ENCODE results near the gene ESYT3.
"Not testable (repeated sequence)": the region's sequence is repeated elsewhere in the genome, so short reads cannot be mapped to it uniquely, and the experiment has no call there.

ESYT3 gene

DNA sequence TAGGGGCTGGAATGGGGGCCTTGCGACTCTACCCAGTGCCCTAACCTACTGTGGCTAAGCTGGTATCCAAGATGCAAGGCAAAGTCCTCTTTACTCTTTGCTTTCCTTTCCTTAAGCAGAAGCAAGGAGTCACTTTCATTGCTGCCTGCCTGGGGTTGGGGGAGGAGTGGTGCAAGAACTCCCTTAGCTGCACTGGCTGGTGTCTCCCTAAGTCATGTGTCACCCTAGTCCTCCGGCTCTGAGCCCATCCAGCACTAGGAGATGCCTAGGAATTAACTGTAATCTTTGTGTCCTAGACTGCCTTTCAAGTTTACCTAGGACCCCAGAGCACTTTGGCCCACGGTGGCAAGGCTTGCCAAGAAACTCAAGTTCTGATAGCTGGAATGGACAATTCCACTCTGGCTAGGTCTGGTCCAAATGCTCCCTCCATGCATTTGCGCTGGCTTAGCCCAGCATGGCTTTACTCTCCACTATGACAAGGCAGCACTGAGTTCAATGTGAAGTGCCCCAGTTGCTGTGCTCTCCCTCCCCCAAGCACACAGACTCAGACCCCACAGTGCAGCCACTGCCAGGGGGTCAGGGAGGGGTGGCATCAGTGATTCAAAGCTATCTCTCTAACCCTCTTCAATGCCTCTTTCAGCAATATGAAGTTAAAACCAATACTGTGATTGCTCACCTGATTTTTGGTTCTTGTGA is 58.7 kb downstream of the ESYT3 start:
- Histone ChIP-seq H3K9ac (ENCODE audit: low read length) (no peak overlapping the region), H3K27ac (ENCODE audit: low read depth, low read length) (no peak overlapping the region), H3K9me3 (ENCODE audit: control insufficient read depth, insufficient read depth, low read depth, low read length) (peaks cover 19% of the 10 kb centered on the region), H3K36me3 (ENCODE audit: control insufficient read depth, insufficient read depth, low read length) (peaks cover 14% of the 10 kb centered on the region), H3K4me3 (ENCODE audit: low read depth, low read length) (no peak overlapping the region), H3K27me3 (ENCODE audit: control insufficient read depth, insufficient read depth, low read length) (no peaks in the 10 kb centered on the region), H3K4me1 (ENCODE audit: control insufficient read depth, insufficient read depth, low read length) (peaks cover 9% of the 10 kb centered on the region)

DNA sequence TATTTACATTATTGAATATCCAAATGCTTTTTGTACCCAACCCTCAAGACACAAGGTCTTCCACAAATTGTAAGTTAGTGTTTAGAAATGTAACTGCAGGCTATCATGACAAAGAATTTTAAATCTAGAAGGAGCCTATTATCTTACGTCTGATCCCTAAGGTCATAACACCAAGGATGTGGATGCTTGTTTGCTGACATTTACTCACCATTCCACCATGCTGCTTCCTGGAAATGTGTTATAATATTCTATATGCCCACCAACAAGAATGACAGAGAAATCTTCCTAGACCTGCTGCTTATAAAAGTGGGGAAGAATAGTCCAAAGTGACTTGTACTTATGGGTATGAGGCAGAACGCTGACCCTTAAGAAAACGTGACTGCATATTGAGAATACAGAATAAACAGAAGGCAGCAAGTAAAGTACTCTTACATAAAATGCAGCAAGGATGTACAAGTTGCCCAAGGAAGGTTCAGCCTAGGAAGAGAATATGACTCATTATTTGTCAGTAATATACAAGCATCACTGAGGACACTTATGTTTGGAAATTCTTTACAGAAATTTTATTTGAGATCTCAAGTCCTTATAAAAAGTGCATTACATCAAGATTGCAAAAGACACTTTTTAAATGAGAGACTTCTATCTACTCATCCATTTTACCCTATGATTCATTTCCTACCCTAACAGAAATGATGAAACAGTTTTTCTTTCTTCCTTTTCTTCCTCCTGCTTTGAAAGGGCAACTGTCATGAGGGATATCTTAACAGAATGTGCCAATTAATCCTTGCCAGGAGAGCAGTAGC is 59.6 kb downstream of the ESYT3 start:
- H3K9me3 ChIP-seq (ENCODE audit: control insufficient read depth, insufficient read depth, low read depth, low read length): peaks cover 14% of the 10 kb centered on the region

DNA sequence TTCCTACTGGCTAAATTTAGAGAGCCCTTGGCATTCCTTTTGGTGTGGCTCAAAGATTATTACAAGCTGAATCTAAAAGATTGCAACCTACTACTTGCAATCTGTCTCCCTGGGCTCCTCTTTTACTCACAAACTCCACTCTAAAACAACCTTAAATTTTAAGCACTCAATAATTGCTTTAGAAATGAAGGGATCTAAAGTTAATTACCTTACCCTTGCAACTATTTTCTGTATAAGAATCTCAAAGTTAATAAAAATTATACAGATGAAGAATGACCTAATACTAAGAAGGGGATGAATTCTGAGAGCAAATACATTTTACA is 60.2 kb downstream of the ESYT3 start:
- H3K4me3 ChIP-seq (ENCODE audit: low read depth, low read length): no peak overlapping the region
- peaks cover 17% of the 10 kb centered on the region for H3K36me3 ChIP-seq (ENCODE audit: control insufficient read depth, insufficient read depth, low read length)
- H3K4me1 ChIP-seq (ENCODE audit: control insufficient read depth, insufficient read depth, low read length): peaks cover 9% of the 10 kb centered on the region
- H3K27me3 ChIP-seq (ENCODE audit: control insufficient read depth, insufficient read depth, low read length): no peaks in the 10 kb centered on the region
- peaks cover 8% of the 10 kb centered on the region for H3K9me3 ChIP-seq (ENCODE audit: control insufficient read depth, insufficient read depth, low read depth, low read length)
- no peak overlapping the region for H3K27ac ChIP-seq (ENCODE audit: low read depth, low read length)
- H3K9ac ChIP-seq (ENCODE audit: low read length): no peak overlapping the region

More for the DNA sequence above, 59.6 kb downstream of the ESYT3 start:
- Histone ChIP-seq H3K27me3 (ENCODE audit: control insufficient read depth, insufficient read depth, low read length) (no peaks in the 10 kb centered on the region), H3K27ac (ENCODE audit: low read depth, low read length) (no peak overlapping the region), H3K36me3 (ENCODE audit: control insufficient read depth, insufficient read depth, low read length) (peaks cover 14% of the 10 kb centered on the region), H3K4me1 (ENCODE audit: control insufficient read depth, insufficient read depth, low read length) (peaks cover 9% of the 10 kb centered on the region), H3K4me3 (ENCODE audit: low read depth, low read length) (no peak overlapping the region), H3K9ac (ENCODE audit: low read length) (no peak overlapping the region)

DNA sequence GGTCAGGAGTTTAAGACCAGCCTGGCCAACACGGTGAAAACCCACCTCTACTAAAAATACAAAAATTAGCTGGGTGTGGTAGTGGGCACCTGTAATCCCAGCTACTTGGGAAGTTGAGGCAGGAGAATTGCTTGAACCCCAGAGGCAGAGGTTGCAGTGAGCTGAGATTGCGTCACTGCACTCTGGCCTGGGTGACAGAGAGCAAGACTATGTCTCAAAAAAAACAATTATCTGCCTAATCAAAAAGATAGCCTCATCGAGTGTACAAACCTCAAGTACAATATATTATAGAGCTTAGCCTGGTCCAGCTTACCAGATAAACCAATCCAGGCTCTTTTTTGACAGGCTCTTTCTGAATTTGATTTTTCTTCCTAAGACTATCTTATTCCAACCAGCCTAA is 61.2 kb downstream of the ESYT3 start:
- H3K9me3 ChIP-seq (ENCODE audit: control insufficient read depth, insufficient read depth, low read depth, low read length); H3K27ac ChIP-seq (ENCODE audit: low read depth, low read length); H3K4me1 ChIP-seq (ENCODE audit: control insufficient read depth, insufficient read depth, low read length); H3K9ac ChIP-seq (ENCODE audit: low read length); H3K4me3 ChIP-seq (ENCODE audit: low read depth, low read length); H3K27me3 ChIP-seq (ENCODE audit: control insufficient read depth, insufficient read depth, low read length): not testable (repeated sequence)
- peaks cover 18% of the 10 kb centered on the region for H3K36me3 ChIP-seq (ENCODE audit: control insufficient read depth, insufficient read depth, low read length)

DNA sequence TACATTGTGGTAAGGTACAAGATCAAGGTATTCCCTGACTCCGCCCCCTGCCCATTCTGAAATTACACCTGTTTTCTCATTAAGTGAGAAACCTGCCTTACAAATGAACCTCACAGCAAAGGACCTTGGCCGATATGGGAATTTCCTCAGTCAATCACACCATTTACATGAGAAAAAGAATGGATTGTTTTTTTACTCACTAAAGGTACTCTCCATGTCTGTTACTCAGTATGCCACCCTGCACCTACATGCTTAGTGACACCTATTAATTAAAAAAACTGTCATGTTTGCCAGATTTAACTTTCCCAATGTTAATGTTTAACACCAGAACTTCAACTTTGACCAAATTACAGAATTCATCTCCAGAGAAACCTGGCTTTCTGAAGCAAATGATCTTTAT is 62.0 kb downstream of the ESYT3 start:
- peaks cover 18% of the 10 kb centered on the region for H3K36me3 ChIP-seq (ENCODE audit: control insufficient read depth, insufficient read depth, low read length)

DNA sequence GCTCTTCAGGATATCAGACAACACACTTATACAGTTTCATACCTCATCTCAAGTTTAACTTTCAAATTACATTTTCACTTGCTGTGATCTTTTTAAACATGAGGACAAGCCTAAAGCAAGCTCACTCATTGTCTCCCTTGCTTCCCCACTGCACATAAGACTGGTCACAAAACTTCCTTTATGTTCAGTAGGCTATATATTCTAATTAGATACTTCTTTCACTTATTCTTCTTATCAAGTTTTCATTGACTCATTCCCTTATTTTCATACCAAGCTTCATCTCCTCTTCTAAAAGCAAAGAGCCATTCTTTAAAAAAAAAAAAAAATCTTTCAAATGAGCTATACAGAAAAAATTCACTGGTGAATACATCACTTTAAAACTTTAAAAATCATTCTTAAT is 62.6 kb downstream of the ESYT3 start:
- Histone ChIP-seq H3K27ac (ENCODE audit: low read depth, low read length) (no peak overlapping the region), H3K36me3 (ENCODE audit: control insufficient read depth, insufficient read depth, low read length) (peaks cover 16% of the 10 kb centered on the region), H3K9ac (ENCODE audit: low read length) (no peak overlapping the region), H3K9me3 (ENCODE audit: control insufficient read depth, insufficient read depth, low read depth, low read length) (no peaks in the 10 kb centered on the region), H3K4me3 (ENCODE audit: low read depth, low read length) (no peak overlapping the region), H3K27me3 (ENCODE audit: control insufficient read depth, insufficient read depth, low read length) (no peaks in the 10 kb centered on the region), H3K4me1 (ENCODE audit: control insufficient read depth, insufficient read depth, low read length) (peaks cover 9% of the 10 kb centered on the region)

More for the DNA sequence above, 62.0 kb downstream of the ESYT3 start:
- Histone ChIP-seq H3K27me3 (ENCODE audit: control insufficient read depth, insufficient read depth, low read length) (no peaks in the 10 kb centered on the region), H3K9ac (ENCODE audit: low read length) (no peak overlapping the region), H3K27ac (ENCODE audit: low read depth, low read length) (no peak overlapping the region), H3K9me3 (ENCODE audit: control insufficient read depth, insufficient read depth, low read depth, low read length) (no peaks in the 10 kb centered on the region), H3K4me1 (ENCODE audit: control insufficient read depth, insufficient read depth, low read length) (peaks cover 9% of the 10 kb centered on the region), H3K4me3 (ENCODE audit: low read depth, low read length) (no peak overlapping the region)

DNA sequence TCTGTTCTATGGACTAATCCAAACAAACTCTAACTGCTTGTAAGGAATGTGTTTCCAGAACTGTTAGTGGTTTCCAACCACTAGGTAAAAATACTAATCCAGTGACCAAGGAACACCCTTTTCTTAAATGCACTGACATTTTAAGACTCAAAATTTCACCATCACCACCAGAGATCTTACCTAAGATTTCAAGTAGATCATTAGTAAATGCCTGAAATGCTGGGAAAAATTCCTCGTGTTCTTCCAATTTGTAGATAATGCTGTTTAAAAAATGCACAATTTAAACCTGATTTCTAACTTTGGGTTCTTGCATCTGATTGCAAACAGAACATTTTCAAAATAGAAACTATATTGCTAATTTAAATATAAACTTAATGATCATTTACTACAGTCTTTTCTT is 63.4 kb downstream of the ESYT3 start:
- Histone ChIP-seq H3K27me3 (ENCODE audit: control insufficient read depth, insufficient read depth, low read length) (no peaks in the 10 kb centered on the region), H3K27ac (ENCODE audit: low read depth, low read length) (no peak overlapping the region), H3K4me1 (ENCODE audit: control insufficient read depth, insufficient read depth, low read length) (peaks cover 9% of the 10 kb centered on the region), H3K9ac (ENCODE audit: low read length) (no peak overlapping the region), H3K36me3 (ENCODE audit: control insufficient read depth, insufficient read depth, low read length) (peaks cover 15% of the 10 kb centered on the region), H3K4me3 (ENCODE audit: low read depth, low read length) (no peak overlapping the region), H3K9me3 (ENCODE audit: control insufficient read depth, insufficient read depth, low read depth, low read length) (no peaks in the 10 kb centered on the region)

DNA sequence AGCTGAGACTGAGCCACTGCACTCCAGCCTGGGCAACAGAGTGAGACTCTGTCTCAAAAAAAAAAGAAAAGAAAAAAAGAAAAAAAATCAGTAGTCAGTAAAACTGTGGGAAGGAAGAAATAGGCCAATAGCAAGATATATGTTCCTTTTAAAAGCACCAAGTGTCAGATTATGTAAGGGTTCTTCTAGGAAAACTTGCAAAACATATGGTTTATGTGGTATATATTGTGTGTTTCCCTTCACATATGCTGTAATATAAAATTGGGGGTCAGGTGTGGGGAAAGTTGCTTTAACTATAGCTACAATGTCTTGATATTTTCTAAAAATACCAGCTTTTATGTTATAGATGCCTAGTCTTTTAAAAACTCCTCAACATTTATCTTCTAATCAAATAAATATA is 64.6 kb downstream of the ESYT3 start:
- H3K9me3 ChIP-seq (ENCODE audit: control insufficient read depth, insufficient read depth, low read depth, low read length): no peaks in the 10 kb centered on the region
- H3K27ac ChIP-seq (ENCODE audit: low read depth, low read length): no peak overlapping the region
- peaks cover 5% of the 10 kb centered on the region; the same call in 1 of the 2 replicates for H3K36me3 ChIP-seq (ENCODE audit: control insufficient read depth, insufficient read depth, low read length)
- no peak overlapping the region for H3K4me3 ChIP-seq (ENCODE audit: low read depth, low read length)
- H3K4me1 ChIP-seq (ENCODE audit: control insufficient read depth, insufficient read depth, low read length): peaks cover 9% of the 10 kb centered on the region
- H3K9ac ChIP-seq (ENCODE audit: low read length): no peak overlapping the region
- H3K27me3 ChIP-seq (ENCODE audit: control insufficient read depth, insufficient read depth, low read length): no peaks in the 10 kb centered on the region

DNA sequence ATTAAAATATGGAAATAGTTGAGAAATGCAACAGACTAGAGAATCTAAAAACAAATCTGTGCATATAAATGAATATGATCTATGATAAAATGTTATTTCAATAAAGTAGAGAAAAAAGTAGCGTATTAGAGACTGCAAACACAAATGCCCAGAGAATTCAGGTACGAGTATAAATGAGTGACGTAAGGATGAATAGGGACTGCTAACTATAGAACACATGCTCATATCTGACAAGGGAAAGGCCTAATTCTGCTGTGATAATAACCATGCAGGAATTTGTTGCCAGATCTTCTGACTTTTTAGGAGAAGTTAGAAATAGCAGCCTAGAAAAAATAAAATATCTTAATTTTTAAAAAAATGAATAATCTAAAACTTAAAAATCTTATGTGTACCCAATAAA is 73.1 kb downstream of the ESYT3 start:
- no peaks in the 10 kb centered on the region for H3K9me3 ChIP-seq (ENCODE audit: control insufficient read depth, insufficient read depth, low read depth, low read length)

DNA sequence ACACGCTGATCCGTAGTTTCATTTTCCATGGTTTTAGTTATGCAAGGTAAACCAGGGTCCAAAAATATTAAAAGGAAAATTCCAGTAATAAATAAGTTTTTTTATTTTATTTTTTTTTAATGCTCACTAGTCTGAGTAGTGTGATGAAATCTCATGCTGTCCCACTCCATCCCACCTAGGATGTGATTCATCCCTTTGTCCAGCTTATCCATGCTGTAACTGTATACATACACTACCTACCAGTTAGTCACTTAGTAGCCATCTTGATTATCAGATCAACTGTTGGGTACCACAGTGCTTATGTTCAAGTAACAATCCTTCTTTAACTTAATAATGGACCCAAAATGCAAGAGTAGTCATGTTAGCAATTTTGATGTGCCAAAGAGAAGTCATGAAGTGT is 75.2 kb downstream of the ESYT3 start:
- H3K27me3 ChIP-seq (ENCODE audit: control insufficient read depth, insufficient read depth, low read length): no peaks in the 10 kb centered on the region
- H3K9me3 ChIP-seq (ENCODE audit: control insufficient read depth, insufficient read depth, low read depth, low read length): no peaks in the 10 kb centered on the region
- no peak overlapping the region for H3K4me3 ChIP-seq (ENCODE audit: low read depth, low read length)
- H3K9ac ChIP-seq (ENCODE audit: low read length): no peak overlapping the region
- H3K36me3 ChIP-seq (ENCODE audit: control insufficient read depth, insufficient read depth, low read length): no peaks in the 10 kb centered on the region; the same call in 1 of the 2 replicates
- no peak overlapping the region for H3K27ac ChIP-seq (ENCODE audit: low read depth, low read length)
- peaks cover 12% of the 10 kb centered on the region; the same call in 1 of the 2 replicates for H3K4me1 ChIP-seq (ENCODE audit: control insufficient read depth, insufficient read depth, low read length)

More for the DNA sequence above, 73.1 kb downstream of the ESYT3 start:
- peaks cover 12% of the 10 kb centered on the region; the same call in 1 of the 2 replicates for H3K4me1 ChIP-seq (ENCODE audit: control insufficient read depth, insufficient read depth, low read length)
- H3K27me3 ChIP-seq (ENCODE audit: control insufficient read depth, insufficient read depth, low read length): no peaks in the 10 kb centered on the region
- H3K4me3 ChIP-seq (ENCODE audit: low read depth, low read length): no peak overlapping the region
- H3K27ac ChIP-seq (ENCODE audit: low read depth, low read length): no peak overlapping the region
- H3K9ac ChIP-seq (ENCODE audit: low read length): no peak overlapping the region
- H3K36me3 ChIP-seq (ENCODE audit: control insufficient read depth, insufficient read depth, low read length): no peaks in the 10 kb centered on the region; the same call in 1 of the 2 replicates

DNA sequence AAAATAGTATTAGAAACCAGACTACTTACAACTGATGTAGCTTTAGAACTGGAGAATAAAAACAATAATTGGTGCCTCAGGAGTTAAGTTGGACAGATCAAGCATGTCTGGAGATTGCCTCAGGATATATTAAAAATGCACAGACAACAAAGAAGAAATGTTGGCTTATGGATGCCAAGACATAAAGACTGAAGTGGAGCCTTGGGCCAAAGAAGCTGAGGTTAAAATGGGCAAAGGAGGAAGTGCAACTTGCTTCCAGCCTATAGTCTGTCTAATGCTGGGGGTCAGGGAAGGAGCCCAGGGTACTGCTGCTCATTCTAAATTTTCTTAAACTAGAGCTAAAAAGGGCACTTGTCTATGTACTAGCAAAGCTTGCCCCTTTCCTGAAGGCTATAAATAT is 77.5 kb downstream of the ESYT3 start:
- Histone ChIP-seq H3K27me3 (ENCODE audit: control insufficient read depth, insufficient read depth, low read length) (no peaks in the 10 kb centered on the region), H3K27ac (ENCODE audit: low read depth, low read length) (0 out of 2 replicates have a peak overlapping the region, but pooled peaks have one; percentile 33), H3K4me3 (ENCODE audit: low read depth, low read length) (no peak overlapping the region), H3K4me1 (ENCODE audit: control insufficient read depth, insufficient read depth, low read length) (peaks cover 12% of the 10 kb centered on the region; the same call in 1 of the 2 replicates), H3K9ac (ENCODE audit: low read length) (no peak overlapping the region), H3K9me3 (ENCODE audit: control insufficient read depth, insufficient read depth, low read depth, low read length) (peaks cover 4% of the 10 kb centered on the region; the same call in 1 of the 2 replicates), H3K36me3 (ENCODE audit: control insufficient read depth, insufficient read depth, low read length) (peaks cover 11% of the 10 kb centered on the region)
